ENCODE data around the gene ADA. TPM values are rescaled to one million over a fixed set of nuclear protein-coding genes. Genes with fewer than 3 reads are reported as not detected.

Gene ADA
- total and polyA plus RNA-seq, 4 donors: 1.3 to 3.1 (median 2.9) TPM

Other genes with a start within 250 kb of the ADA start
- 10 to 100 TPM in 1 of 2 donors, 1 to 10 TPM in 1; 7.8 to 11.4 TPM for gene TTPAL, start 175.8 kb downstream of the ADA start, total RNA-seq
- 10 to 100 TPM; 15.5 to 15.9 TPM for gene TTPAL, start 175.8 kb downstream of the ADA start, polyA plus RNA-seq (ENCODE audit: insufficient read length in 2 of 2)
- 10 to 100 TPM; 54.9 to 86.9 TPM for gene SERINC3, start 129.6 kb downstream of the ADA start, total RNA-seq
- gene SERINC3, start 129.6 kb downstream of the ADA start, polyA plus RNA-seq (ENCODE audit: insufficient read length in 2 of 2): 10 to 100 TPM; 93.0 to 95.5 TPM
- 100 to 1,000 TPM in 1 of 2 donors, 10 to 100 TPM in 1; 25.5 to 107 TPM for gene PKIG, start 69.1 kb downstream of the ADA start, total RNA-seq
- gene PKIG, start 69.1 kb downstream of the ADA start, polyA plus RNA-seq (ENCODE audit: insufficient read length in 2 of 2): 10 to 100 TPM; 64.9 to 67.2 TPM
- gene CCN5, start 63.7 kb upstream of the ADA start, total RNA-seq: under 1 TPM; 0.17 to 0.20 TPM
- gene CCN5, start 63.7 kb upstream of the ADA start, polyA plus RNA-seq (ENCODE audit: insufficient read length in 2 of 2): under 1 TPM; 0.32 to 0.50 TPM
- gene KCNK15, start 94.2 kb upstream of the ADA start, total RNA-seq: under 1 TPM; 0.30 to 0.55 TPM
- gene KCNK15, start 94.2 kb upstream of the ADA start, polyA plus RNA-seq (ENCODE audit: insufficient read length in 2 of 2): under 1 TPM; 0.15 to 0.19 TPM
- 10 to 100 TPM; 12.4 to 24.5 TPM for gene RIMS4, start 158.8 kb upstream of the ADA start, total RNA-seq
- 10 to 100 TPM; 50.9 to 51.2 TPM for gene RIMS4, start 158.8 kb upstream of the ADA start, polyA plus RNA-seq (ENCODE audit: insufficient read length in 2 of 2)
- 100 to 1,000 TPM; 139 to 258 TPM for gene YWHAB, start 234.0 kb upstream of the ADA start, total RNA-seq
- 100 to 1,000 TPM; 276 to 381 TPM for gene YWHAB, start 234.0 kb upstream of the ADA start, polyA plus RNA-seq (ENCODE audit: insufficient read length in 2 of 2)

Data from spinal cord (tissue), 4 donors.